GM18505 (cell line): ENCODE results near the gene SLC29A3.

Experiments
- ATAC-seq: cut with Tn5 transposase; IDR thresholded peaks from one replicate; pipeline ENCODE4 v1.9.1; 2021; ENCODE audit not compliant: unreplicated experiment
- POLR2A ChIP-seq: IDR thresholded peaks from 4 replicates; pipeline ENCODE4 v1.6.1; 2011; ENCODE audit warnings: borderline replicate concordance; ENCODE audit not compliant: insufficient read depth, insufficient read length; ENCODE audit errors: extremely low read depth

SLC29A3 gene

DNA sequence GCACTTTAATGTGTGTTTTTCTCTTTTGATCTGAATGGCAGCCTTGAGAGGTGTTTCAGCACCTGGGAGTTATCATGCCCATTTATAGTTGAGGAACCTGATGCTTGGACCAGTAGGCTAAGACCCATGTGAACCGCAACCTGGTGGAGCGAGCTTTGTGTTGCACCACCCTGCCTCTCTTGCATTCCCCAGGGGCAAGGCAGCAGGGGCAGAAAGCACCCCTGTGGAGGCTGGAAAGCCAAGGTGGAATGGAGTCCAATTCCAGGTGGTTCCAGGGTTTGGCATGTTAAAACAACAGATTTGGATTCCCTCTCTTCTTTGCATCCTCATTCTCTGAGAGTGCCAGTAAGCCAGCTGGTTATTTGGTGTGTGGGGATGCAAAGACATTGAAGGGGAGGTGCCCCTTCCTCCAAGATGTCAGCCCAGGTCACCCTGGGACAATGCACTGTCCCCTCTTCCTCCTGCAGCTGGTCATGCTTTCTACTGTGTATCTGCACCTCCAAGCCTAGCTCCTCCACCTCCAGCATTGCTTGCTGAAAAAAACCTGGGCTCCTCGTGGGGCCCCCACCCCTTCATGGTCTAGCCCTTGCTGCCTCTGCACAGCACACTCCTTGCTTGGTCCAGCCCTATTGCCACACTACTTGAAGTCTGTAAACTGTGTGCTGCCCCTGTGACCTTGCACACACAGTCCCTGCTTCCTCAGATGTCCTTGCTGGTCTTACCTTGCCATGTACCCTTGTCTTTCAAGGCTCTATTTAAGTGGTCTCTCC lies 72.0 kb downstream of the SLC29A3 start:
- TF ChIP-seq POLR2A: no peak
- no peak for ATAC-seq

DNA sequence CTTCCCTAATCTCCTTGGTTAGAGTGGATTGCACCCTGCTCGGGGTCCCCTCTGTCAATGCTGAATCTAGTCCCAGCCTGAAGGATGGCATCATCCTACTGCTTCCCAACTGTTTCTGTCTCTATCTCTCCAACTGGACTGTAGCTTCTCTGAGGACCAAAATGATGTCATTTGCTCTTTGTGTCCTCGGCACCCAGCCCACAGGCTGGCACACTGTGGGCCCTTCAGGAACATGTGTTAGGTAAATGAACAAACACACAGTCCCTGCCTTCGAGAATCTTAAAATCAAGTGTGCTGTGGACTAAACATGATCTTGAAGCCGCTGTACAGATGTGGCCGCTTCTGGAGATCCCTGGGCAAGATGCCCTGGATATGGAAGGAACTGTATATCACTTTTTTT lies 72.6 kb downstream of the SLC29A3 start:
- TF ChIP-seq POLR2A: no peak
- ATAC-seq: no peak

DNA sequence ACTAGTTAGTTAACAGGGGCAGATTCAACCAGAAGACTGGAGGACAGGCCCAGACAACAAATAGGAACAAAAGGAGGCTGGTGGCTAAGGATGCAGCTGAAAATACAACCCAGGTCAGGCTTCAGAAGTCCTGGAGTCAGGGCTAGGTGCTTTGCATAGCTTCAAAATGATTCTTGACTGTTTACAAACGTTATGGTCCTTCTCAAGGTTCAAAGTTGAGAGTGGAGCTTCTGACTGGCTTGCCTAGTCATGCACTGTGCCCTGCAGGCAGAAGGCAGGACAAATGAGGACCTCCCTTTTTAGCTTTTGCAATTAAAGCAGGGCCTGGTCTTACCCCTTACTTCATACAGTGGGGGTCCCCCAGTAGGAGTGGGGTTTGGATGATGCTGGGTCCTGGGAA lies 73.2 kb downstream of the SLC29A3 start:
- TF ChIP-seq POLR2A: no peak
- ATAC-seq: no peak

DNA sequence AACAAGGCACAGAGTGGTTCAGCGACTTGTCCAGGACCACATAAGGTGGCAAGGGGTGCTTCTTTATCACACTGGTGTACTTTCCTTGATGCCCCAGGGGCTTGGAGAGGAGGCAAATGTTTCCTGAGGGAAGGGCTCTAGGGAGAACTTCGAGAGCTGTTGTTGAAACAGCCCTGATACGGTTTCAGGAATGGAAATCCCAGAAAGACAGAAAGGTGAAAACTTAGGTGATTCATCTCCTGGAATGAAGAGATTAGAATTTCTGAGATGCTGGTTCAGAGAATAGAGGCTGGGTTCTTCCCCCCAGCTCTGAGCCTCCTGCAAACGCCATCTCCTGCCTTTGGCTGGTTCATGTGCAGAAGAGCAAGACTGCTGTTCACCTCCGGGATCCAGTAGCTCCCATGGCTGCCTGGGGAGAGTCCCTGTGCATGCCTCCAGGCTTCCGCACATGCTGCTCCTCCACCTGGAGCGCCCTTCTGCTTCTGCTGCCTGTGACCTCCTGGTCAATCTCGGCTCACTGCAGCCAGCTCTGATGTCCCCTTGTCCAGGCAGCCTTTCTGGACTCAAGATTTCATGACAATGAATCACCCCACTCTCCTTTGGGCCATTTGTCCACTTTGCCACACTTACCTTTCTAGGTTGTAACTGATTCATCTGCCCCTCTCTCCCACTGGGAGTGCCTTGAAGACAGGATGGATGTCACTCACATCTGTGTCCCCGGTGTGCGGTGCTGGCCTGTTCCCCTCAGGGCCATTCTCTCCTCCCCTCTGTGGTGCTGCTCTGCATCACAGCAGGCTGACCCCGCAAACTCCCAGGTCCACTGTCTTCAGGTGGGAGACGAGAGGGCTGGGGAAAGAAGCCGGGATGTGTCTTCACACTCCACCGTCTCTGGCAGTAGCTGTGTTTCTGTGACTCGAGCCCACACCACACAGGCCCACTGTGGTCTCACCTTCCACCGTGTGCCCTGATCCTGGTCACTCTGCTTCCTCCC lies 74.0 kb downstream of the SLC29A3 start:
- ATAC-seq: no peak
- no peak for TF ChIP-seq POLR2A

- no peak for TF ChIP-seq POLR2A
- ATAC-seq: no peak
Measured at GRCh38 chr10:71393841-71394475, 74.9 kb downstream of the SLC29A3 start.

DNA sequence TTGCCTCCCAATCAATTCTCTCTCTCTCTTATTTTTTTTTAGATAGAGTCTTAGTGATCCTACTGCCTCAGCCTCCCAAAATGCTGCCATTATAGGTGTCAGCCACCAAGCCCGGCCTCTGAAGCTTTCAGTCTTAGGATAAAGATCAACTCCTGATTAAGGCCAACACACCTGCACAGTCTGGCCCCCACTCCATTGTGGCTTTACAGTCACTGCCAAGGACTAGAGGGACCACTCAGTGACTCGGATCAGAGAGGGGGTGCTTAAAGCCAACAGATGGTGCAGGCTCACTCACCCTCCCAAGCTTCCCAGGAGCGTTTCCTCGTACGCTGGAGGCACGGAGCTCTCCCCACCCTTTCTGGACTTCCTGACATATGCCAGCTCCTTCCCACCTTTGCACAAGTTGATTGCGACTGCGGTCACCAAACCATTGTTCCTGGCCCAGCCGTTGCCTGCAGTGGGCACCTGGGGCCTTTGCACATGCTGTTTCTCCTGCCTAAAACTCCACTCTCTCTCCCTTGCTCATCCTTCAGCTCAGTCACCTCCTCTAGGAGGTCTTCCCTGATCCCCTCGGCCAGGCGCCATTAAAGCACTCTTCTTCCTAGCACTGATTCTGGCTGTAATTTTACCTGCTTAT lies 76.0 kb downstream of the SLC29A3 start:
- no peak for TF ChIP-seq POLR2A
- ATAC-seq: no peak

DNA sequence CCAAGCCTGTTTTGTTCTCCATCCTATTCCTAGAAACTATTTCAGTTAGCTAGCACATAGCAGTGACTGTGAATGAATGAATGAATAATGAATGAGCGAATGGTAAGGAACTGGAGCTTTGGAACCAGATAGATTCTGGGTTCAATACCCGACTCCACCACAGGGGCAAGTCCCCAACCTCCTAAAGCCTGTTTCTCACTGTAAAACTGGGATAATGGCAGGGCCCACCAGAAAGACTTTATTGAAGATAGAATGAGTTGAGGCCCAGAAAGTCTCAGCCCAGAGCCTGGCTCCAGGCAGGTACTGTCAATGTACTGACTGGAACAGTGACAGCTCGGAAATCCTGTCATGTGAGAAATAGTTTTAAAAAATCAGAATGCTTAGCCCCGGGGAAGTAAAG lies 76.6 kb downstream of the SLC29A3 start:
- TF ChIP-seq POLR2A: no peak
- no peak for ATAC-seq

- no peak for ATAC-seq
- no peak for TF ChIP-seq POLR2A
Measured at GRCh38 chr10:71396084-71396710, 77.1 kb downstream of the SLC29A3 start.

DNA sequence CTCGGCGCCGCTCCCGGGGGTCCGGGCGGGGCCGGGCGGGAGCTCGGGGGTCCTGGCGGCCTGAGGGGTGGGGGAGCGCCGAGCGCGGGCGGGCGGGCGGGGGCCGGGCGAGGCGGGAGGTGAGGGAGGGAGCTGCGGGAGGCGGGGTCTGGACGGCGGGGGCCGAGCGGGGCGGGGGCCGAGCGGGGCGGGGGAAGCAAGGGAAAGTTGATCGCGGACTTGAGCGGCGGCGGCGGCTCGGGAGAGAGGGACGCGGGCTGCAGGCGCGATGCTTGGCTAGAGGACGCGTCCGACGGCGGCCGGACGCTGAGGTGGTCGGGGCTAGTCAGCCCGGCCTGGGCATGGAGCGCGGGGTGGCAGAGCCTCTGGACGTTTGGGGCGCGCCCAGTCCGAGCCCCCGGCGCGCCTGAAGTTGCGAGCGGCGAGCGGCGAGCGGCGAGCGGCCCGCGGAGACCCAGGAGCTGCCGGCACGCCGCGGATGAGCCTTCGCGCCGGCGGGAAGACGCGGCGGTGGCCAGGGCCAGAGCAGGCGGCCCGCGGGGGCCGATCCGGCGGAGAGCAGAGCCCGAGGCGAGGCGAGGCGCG lies 77.7 kb downstream of the SLC29A3 start, which contains the start of gene CDH23:
Gene CDH23, plus strand, starts transcription at position 210 of the 585 bp plus-strand sequence. CDS start 42,912 bp downstream, outside the sequence.
- TF ChIP-seq POLR2A: no peak
- ATAC-seq: no peak

DNA sequence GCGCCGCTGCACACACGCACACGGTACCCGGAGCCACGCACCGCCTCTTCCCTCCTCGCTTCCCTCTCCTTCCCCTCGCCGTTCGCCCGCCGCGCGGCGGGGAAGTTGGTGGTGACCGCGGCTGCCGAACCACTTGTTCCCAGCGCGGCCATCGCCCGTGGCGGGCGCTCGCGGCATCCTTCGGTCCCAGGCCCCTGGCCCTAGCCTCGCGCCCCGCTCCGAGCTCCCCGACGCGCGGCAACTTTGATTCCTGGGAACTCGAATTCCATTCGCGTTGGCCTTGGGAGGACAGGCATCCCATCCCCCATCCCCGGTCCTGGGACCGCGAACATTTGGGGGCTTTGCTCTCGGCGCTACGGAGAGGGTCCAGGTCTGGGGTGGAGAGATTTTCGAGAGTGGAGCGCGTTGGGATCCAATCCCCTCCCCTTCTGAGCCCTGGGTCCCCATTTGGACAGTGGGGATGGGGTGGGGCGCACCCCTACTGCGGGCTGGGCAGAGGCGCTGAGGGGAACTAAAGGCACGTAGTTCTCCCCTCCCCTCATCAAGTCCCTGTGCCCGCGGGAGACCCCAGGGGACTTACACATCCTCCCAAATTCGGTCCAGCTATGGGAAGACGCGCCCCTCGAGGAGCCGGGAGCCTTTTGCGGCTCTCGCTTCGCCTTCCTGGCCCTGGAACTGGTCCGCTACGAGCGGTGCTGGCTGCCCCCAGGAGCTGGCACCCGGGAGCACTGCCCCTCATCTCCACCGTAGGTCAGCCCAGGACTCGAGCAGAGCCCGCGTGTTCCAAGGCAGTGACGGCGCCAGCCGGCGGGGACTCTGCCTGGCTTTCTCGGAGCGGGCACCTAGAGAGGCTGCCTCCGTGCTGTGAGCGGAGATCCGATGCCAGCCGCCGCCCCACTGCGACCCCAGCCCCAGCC lies 78.5 kb downstream of the SLC29A3 start:
- ATAC-seq: no peak
- TF ChIP-seq POLR2A: no peak

DNA sequence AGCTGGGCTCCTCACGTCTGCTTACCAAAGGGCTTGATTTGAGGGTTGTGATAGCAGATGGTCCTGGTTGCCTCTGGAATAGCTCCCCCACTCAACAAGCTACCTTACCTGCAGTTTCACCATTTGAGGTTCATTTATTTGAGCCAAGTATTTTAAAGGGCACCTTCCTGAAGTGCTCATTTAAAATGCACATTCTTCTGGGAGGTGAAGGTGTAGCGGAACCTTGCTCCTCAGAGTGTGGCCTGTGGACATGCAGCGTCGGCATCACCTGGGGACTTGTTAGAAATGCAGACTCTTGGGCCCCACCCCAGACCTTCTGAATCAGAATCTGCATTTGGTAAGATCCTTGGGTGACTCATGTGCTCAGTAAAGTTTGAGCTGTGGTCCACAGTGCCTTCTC lies 79.9 kb downstream of the SLC29A3 start:
- TF ChIP-seq POLR2A: no peak
- ATAC-seq: no peak

- no peak for ATAC-seq
- no peak for TF ChIP-seq POLR2A
Measured at GRCh38 chr10:71399946-71400345, 80.9 kb downstream of the SLC29A3 start.

GRCh38 chr10:71401056-71401455 lies 82.0 kb downstream of the SLC29A3 start:
- no peak for ATAC-seq
- no peak for TF ChIP-seq POLR2A
